ENCODE results near the gene ARSA.
A peak's percentile ranks its signal among the peaks of the same experiment; 100 is the strongest.

The ARSA gene

DNA sequence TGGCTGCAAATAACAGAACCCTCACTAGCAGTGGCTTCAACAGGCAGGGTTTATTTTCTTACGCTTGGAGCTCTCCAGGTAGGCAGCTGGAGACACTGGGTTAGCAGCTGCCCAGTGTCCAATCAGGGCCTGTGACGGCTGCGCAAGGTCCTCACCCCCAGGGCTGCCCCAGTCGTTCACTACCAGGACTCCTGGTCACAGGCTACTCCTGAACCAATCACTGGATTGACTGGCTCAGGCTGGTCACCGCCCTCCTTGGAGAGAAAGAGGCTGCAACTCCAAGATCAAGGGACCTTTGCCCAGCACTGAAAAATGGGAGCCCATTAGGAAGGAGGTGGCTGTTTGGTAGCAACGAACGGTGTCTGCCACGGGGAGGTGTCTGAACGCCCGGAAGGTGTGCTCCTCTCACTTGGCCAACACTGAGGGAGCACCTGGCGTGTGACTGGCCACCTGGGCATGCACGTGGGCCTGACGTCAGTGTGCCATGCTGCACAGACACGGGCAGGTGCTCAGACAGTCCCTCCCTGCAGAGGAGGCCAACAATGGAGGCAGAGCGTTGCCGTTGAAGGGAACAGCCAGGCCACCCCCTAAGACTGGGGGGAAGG lies 5.1 kb downstream of the ARSA start:
- Histone ChIP-seq H3F3A (ENCODE audit: control insufficient read depth, insufficient read depth) (peaks cover 15% of the 10 kb centered on the region), H4K20me1 (ENCODE audit: control insufficient read depth, insufficient read depth, low read depth, low read length) (no peaks in the 10 kb centered on the region), H3K27ac (ENCODE audit: low read depth, low read length) (peak overlapping the region; percentile 79), H3K27me3 (ENCODE audit: control insufficient read depth, low read length) (no peaks in the 10 kb centered on the region), H3K4me3 (ENCODE audit: low read length) (peak overlapping the region; percentile 75), H3K36me3 (ENCODE audit: control insufficient read depth, low read length) (no peaks in the 10 kb centered on the region), H3K4me1 (ENCODE audit: control insufficient read depth, low read length) (peaks cover 41% of the 10 kb centered on the region), H3K9me3 (ENCODE audit: control insufficient read depth, insufficient read depth, low read length) (no peaks in the 10 kb centered on the region), H3K4me2 (ENCODE audit: low read length) (peak overlapping the region; percentile 85), H3K79me2 (ENCODE audit: control insufficient read depth, low read length) (peaks cover 8% of the 10 kb centered on the region), H3K9me2 (replicated peaks; ENCODE audit: control insufficient read depth, low read length) (no peaks in the 10 kb centered on the region)
- TF ChIP-seq, protein P1, sequence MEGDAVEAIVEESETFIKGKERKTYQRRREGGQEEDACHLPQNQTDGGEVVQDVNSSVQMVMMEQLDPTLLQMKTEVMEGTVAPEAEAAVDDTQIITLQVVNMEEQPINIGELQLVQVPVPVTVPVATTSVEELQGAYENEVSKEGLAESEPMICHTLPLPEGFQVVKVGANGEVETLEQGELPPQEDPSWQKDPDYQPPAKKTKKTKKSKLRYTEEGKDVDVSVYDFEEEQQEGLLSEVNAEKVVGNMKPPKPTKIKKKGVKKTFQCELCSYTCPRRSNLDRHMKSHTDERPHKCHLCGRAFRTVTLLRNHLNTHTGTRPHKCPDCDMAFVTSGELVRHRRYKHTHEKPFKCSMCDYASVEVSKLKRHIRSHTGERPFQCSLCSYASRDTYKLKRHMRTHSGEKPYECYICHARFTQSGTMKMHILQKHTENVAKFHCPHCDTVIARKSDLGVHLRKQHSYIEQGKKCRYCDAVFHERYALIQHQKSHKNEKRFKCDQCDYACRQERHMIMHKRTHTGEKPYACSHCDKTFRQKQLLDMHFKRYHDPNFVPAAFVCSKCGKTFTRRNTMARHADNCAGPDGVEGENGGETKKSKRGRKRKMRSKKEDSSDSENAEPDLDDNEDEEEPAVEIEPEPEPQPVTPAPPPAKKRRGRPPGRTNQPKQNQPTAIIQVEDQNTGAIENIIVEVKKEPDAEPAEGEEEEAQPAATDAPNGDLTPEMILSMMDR (IDR thresholded peaks at IDR 0.05; ENCODE audit: low read depth, low read length, poor library complexity, severe bottlenecking), result no peak
- TF ChIP-seq EZH2phosphoT487 (IDR thresholded peaks at IDR 0.05; ENCODE audit: borderline replicate concordance, low read length), result no peak

DNA sequence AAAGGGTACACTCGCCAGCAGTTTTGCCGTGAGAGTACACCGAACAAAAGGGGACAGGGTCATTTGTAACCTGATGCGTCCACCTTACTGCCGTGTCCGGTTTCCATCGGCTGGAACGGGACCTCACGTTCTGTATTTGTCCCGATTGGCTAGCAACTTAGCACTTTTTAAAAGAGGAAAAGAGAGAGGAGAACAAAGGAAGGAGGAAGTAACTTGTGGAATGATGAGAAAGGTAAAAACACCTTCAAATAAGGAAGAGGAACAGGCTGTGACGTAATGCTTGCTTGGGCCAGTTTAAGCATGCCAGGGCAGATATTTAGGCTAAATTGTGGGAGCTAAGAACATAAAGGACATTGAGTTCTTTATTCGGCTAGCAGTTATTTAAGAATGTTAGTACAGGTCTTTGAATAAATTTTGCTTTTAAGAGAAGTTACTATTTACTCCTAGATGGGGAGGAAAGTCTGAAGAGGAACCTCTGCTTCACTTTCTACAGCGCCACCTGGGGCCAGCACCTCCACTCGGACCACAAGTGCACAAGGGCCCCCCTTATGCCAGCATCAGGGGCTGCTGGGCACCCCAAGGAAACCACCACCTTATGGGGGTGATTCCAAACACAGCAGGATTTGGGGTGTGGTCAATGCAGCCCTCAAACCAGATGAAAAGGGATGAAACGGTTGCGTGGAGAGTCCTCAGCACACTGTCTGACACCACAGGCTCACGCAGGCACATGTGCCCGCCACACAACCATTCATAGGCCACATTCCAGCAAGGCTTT lies 5.8 kb downstream of the ARSA start:
- Histone ChIP-seq H3K4me1 (ENCODE audit: control insufficient read depth, low read length) (peaks cover 37% of the 10 kb centered on the region), H3F3A (ENCODE audit: control insufficient read depth, insufficient read depth) (peaks cover 15% of the 10 kb centered on the region), H3K36me3 (ENCODE audit: control insufficient read depth, low read length) (no peaks in the 10 kb centered on the region), H3K27ac (ENCODE audit: low read depth, low read length) (peak overlapping the region; percentile 79), H3K79me2 (ENCODE audit: control insufficient read depth, low read length) (peaks cover 2% of the 10 kb centered on the region), H3K27me3 (ENCODE audit: control insufficient read depth, low read length) (no peaks in the 10 kb centered on the region), H3K4me3 (ENCODE audit: low read length) (peak overlapping the region; percentile 75), H3K9me2 (replicated peaks; ENCODE audit: control insufficient read depth, low read length) (no peaks in the 10 kb centered on the region), H4K20me1 (ENCODE audit: control insufficient read depth, insufficient read depth, low read depth, low read length) (no peaks in the 10 kb centered on the region), H3K4me2 (ENCODE audit: low read length) (peak overlapping the region; percentile 85), H3K9me3 (ENCODE audit: control insufficient read depth, insufficient read depth, low read length) (no peaks in the 10 kb centered on the region)
- TF ChIP-seq, protein P1 (IDR thresholded peaks at IDR 0.05; ENCODE audit: low read depth, low read length, poor library complexity, severe bottlenecking), result peak; percentile 89
- TF ChIP-seq EZH2phosphoT487 (IDR thresholded peaks at IDR 0.05; ENCODE audit: borderline replicate concordance, low read length), result no peak

DNA sequence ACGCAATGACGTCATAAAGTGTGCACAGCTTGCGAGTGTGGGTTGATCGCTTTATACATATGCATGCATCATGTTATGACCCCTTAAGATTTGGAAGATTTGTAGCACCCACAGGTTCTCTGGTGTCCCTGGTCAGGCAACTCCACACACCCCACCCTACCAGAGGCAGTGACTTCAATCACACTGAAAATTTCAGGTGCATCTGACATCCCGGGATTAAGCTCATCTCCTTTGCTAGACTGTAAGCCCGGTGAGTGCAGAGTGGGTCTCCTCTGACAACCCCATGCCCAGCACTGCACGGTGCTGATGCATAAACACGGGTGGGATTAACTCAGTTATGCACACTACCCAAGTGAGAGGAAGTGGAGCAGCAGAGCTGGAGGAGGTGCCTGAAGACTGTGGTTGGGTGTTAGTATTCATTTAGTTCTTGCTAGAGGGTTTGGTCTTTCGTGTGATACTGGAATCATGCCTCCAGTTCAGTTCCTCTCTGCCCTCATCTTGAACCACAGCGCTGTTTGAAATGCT lies 6.5 kb downstream of the ARSA start:
- TF ChIP-seq, protein P1 (IDR thresholded peaks at IDR 0.05; ENCODE audit: low read depth, low read length, poor library complexity, severe bottlenecking), result no peak
- TF ChIP-seq EZH2phosphoT487 (IDR thresholded peaks at IDR 0.05; ENCODE audit: borderline replicate concordance, low read length), result no peak
- no peaks in the 10 kb centered on the region for H3K27me3 ChIP-seq (ENCODE audit: control insufficient read depth, low read length)
- no peaks in the 10 kb centered on the region for H3K79me2 ChIP-seq (ENCODE audit: control insufficient read depth, low read length)
- H3K4me1 ChIP-seq (ENCODE audit: control insufficient read depth, low read length), result peaks cover 35% of the 10 kb centered on the region
- H3K9me3 ChIP-seq (ENCODE audit: control insufficient read depth, insufficient read depth, low read length), result no peaks in the 10 kb centered on the region
- H3K27ac ChIP-seq (ENCODE audit: low read depth, low read length), result peak overlapping the region; percentile 79
- peak overlapping the region; percentile 85 for H3K4me2 ChIP-seq (ENCODE audit: low read length)
- peak overlapping the region; percentile 75 for H3K4me3 ChIP-seq (ENCODE audit: low read length)
- H3K36me3 ChIP-seq (ENCODE audit: control insufficient read depth, low read length), result no peaks in the 10 kb centered on the region
- no peaks in the 10 kb centered on the region for H4K20me1 ChIP-seq (ENCODE audit: control insufficient read depth, insufficient read depth, low read depth, low read length)
- H3F3A ChIP-seq (ENCODE audit: control insufficient read depth, insufficient read depth), result peaks cover 15% of the 10 kb centered on the region
- H3K9me2 ChIP-seq (replicated peaks; ENCODE audit: control insufficient read depth, low read length), result no peaks in the 10 kb centered on the region
